ENCODE data around the gene FAM170B.

The FAM170B gene

DNA sequence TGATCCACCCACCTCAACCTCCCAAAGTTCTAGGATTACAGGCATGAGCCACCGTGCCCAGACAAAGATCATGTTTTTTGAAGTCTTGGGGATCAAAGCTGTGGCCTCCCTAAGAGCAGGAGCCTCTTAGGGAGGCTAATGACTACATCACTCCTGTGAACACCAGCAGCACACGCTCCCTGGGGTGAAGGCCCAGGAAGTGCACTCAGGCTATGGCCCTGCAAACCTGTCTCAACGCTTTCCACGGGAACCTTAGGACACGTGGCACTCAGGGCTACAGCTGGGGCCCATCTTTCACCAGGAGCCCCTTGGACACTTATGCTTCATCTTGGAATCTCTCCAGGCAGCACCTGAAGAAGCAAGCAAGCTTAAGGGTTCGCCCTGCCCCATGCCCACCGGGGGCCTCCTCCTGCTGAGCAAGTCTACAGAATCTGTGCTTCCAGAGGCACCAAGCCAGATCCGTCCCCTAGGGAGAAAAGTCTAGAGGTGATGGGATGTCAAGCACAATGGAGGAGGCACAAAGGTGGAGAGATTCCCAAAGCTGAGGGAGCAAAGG, 36.9 kb downstream of the FAM170B start:
- peak; percentile 35 for DNase-seq

DNA sequence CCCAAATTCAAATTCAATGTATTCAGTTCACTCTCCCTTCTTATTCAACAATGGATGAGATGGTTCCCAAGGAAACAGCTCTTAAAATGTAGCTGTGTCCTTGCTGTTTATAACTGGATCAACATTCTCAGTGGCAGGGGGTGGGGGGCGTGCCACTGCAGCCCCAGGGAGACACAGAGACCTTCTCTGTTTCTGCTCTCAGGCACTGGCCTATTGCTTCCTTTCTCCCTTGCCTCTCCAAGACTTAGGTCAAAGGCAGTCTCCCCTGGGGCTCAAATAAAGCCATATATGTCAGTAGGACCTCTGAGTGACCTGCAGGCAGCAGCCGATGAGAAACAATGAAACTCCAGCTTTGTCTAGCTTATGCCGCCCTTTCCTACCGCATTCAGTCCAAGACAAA, 39.2 kb downstream of the FAM170B start:
- no peak for DNase-seq

DNA sequence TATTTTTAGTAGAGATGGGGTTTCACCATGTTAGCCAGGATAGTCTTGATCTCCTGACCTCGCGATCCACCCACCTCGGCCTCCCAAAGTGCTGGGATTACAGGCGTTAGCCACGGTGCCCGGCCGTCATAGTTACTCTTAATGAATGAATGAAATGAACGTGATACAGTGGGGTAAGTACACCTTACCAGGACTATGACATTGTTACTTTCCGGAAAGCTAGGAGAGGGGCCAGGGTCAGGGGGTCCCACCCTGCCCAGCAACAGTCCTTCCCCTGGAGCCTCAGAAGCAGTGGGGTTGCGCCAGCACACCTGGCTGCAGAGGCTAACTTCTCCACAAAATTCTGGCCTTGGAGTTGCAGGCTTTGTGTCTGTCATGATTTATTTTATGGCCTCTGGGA, 39.9 kb downstream of the FAM170B start:
- no peak for DNase-seq

DNA sequence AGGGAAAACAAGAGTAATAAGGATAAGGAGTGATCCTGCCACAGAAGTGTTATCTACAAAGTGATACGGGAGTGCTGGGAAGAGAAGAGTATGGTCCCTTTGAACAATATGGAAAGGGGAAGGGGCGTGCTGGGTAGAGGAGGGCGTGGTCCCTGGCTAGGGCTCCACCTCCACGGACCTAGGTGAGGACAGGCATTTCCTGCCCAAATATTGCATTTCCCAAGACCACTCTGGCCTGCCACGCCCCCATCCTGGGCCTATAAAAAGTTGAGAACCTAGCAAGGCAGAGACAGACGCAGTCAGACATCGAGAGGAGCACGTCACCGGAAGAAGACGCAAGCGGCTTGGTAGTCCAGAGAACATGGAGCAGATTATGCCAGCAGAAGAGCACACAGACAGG, 41.3 kb downstream of the FAM170B start:
- DNase-seq: no peak

DNA sequence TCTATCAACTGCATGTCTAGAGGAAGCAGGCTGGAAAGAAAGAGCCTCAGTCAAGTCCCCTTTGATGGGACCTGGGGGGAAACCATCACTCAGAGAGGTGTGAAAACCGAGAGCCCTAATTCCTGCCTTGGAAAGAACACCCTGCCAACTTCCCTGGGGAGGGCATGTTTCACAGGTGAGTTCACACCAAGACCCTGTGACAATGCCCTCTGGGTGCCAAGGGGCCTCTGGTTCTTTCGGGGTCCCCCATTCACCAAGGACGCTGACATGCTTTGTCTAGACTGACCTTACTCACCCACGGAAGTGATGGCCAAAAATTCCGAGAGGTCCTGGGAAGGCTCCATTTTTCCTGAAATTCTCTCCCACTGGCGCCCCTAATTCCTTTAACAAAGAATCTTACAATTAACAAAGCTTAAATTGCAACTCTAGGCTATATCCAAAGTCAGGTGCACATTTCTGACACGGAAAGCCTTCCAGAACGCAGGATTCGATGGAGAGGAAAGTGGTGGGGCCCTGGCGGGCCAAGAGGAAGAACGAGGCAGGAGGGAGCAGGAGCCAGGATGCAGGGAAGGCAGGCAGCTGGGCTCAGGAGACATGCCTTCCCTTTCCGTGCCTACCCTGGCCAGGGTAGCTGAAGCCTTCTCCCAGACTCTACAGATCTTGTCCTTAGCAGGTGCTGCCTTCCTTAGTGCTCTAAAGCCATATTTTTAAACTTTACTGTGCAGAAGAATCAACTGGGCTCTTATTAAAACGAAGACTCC, 42.2 kb downstream of the FAM170B start:
- no peak for DNase-seq

DNA sequence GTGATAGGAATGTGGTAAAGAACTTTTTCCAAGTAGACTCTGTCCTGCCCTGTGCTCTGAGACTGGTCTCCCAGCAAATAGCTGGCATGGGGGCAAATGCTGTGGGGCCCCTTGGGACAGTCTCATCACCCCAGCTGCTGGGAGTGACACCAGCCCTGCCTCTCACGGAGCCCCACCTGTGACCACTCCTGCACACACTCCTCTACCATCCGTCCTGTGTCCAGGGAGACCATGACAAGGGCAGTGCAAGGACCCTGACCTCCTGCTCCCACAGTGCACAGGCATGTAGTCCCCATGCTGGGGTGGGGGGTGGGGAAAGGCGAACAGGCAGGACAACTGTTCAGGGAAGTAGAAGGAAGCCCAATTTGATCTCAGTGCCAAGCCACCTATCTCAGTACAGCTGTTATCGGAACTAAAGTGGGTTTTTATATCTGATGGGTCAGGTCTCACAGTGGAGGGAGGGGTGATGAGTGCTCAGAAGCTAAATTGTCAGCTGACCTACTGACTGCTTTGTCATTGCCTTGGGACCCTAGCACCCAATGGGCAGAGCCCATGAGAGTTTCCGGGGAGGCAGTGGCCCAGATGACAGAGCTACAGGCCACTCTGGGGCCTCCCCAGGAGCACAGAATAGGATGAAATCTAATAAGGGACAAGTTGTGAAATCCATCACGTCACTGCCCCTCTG, 43.0 kb downstream of the FAM170B start:
- no peak for DNase-seq

DNA sequence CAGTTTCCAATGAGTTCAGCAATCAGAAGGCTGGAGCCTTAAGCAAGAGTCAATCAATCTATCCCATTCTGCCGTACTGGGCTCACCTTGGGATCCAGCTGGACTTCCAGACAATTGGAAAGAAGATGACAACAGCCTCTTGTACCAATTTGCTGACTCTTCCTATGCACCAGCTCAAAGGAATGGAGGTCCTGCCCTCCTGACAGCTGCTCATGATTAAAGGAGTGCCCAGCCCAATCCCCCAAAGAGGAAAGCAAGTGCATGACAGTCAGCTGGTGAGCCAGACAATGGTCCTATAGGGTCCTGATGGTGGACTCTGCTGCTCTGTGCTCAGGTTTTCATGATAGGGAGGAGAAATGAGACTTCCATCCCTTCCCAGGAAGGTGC, 43.6 kb downstream of the FAM170B start:
- no peak for DNase-seq

DNA sequence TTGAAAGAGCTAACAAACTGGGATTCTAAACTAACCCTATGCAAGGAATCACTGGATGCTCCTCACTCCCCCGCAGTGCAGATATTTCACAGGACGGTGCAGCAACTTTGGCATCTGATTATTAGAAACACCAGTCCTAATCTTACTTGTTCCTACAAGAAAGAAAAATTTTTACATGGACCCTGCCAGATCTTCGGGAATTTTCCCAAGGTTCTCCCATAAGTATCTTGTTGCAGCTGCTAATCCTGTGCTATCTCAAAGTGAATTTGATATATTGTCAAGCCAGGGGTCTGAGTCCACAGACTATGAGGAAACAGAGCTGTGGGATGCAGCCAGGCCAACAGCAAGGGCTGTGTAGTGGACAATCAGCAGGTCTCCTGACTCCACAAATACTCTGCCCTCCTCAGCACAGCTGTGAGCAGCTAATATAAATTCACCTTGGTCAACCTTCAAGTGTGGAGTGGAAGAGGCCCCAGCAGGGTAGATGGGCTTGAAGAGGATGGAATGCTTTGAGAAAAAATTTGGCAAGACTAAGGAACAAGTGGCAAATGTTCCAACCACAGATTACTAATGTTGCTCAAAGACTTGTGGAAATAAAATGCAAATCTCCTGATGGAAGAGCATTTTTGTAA, 44.1 kb downstream of the FAM170B start:
- DNase-seq: no peak

DNA sequence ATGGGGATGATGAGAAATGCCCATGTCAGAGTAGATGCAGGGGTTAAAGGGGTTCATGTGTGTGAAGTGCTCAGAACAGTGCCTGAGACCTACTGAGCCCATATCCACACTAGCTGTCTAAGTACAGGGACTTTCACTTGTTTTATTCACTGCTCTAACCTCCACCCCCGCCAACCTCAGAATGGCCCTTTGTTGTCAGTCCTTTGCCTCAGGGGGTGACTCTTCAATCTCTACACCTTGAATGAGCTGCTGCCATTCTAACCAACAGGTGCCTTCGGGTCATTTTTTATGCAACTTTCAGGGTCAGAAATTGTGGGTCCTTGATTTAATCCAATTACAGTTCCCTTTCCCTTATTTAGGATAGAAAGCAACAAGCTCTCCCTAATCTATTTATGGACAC, 44.7 kb downstream of the FAM170B start:
- DNase-seq: no peak

DNA sequence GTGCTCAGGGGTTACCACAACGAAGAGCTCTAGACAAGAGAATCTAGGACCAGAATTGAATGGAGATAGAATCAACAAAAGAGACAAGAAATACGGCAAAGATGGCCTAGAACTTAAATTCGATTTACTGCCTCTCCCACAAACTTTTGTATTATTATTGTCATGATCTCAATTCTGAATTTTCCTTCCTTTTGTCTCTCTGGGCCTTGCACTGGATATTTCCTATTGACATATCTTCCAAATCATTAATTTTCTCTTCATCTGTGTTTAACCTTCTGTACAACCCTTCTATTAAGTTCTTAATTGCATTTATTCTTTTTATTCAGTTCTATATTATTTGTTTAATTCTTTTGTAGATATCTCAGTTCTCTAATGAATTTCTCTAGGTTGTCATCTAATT, 46.9 kb downstream of the FAM170B start:
- DNase-seq: no peak

DNA sequence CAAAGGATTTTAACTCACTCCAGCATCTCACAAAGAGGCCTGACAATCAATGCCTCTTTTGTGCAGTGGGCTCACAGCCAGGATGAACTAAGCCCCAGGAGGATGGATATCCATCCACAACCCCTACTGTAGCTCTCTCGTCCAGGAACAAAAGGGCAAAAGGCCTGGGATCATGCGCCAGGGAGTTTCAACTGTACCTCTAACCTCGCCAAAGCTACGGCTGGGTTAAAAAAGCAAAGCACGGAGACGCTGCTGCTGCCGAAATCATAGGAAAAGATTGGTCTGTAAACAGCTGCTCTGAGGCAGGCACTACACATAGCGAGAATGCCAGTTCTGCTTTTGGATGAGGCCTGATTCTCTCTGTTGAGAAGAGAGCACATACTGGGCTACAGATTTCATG, 50.6 kb downstream of the FAM170B start:
- peak; percentile 79 for DNase-seq

DNA sequence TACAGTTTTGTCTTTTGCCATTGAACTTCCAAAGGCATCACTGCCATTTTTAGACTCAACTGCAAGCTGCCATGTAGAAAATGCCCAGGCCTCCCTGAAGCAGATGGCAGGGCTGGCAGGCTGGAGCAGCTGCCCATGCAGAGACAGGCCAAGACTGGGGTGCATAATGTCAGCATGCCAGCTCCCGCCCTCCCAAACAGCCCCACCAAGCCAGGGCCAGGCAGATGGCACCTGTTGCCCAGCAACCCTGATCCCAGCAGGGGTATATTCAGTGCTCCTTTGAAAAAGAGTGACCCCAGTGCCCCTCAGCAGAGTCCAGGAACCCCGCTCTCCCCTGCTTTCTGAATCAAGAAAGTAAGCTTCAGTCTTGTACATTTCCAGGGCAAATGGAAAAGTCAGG, 51.1 kb downstream of the FAM170B start:
- DNase-seq: peak; percentile 86

DNA sequence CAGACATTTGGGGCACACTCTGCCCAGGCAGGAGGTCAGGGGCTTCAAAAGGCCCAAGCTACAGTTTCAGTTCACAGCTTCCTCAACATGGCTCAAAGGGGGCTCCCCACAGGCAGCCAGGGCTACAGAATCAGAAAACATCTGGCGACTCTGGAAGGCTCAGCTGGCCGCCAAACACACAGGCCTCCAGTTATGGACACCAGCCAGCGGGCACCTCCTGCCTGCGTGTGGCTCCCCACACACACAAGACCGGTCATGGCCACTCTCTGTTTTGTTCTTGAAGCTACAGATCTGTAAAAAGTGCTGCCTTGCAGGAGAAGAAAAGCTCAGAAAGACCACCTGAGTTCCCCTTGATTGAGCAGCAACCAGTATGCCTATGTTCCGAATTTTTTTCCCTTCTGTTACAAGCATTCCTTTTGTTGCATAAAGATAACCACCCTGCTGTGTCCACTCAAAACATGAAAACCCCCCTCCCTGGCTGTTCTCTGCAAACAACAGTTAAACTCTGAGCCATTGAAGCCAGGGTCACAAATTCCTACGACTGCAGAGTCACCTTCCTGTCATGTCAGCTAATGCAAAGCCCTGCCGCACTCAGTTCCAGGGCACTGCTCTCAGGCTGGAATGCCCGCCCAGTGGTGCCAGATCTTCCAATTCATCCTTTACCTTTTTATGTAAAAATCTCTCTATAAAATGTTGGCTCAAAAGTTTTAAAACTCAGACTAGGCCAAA, 52.1 kb downstream of the FAM170B start:
- DNase-seq: peak; percentile 83
